ENCODE data around the gene FMO1. TPM values are rescaled to one million over a fixed set of nuclear protein-coding genes. Genes with fewer than 3 reads are reported as not detected.
A peak's percentile ranks its signal among the peaks of the same experiment; 100 is the strongest.

Gene FMO1
- total RNA-seq, 1 experiment from 2014 or later: not detected

GRCh38 chr1:171313835-171314320 is 65.6 kb downstream of the FMO1 start, which contains the start of gene FMO4:
TSS of gene FMO4 (plus strand) at chr1:171314183. CDS start at chr1:171319826, 5,643 bp downstream.
- Mint-ChIP-seq H3K4me1 (ENCODE audit: insufficient read depth, unreplicated experiment) (peaks cover 6% of the 10 kb centered on the region), H3K36me3 (ENCODE audit: insufficient read depth, unreplicated experiment) (no peaks in the 10 kb centered on the region), H3K4me3 (ENCODE audit: unreplicated experiment) (peak within 1 kb of the TSS; percentile 64), H3K27me3 (ENCODE audit: insufficient read depth, unreplicated experiment) (no peaks in the 10 kb centered on the region), H3K27ac (ENCODE audit: low read depth, unreplicated experiment) (peak within 1 kb of the TSS; percentile 79), H3K9me3 (ENCODE audit: unreplicated experiment) (no peaks in the 10 kb centered on the region)
- TF ChIP-seq, protein P1, sequence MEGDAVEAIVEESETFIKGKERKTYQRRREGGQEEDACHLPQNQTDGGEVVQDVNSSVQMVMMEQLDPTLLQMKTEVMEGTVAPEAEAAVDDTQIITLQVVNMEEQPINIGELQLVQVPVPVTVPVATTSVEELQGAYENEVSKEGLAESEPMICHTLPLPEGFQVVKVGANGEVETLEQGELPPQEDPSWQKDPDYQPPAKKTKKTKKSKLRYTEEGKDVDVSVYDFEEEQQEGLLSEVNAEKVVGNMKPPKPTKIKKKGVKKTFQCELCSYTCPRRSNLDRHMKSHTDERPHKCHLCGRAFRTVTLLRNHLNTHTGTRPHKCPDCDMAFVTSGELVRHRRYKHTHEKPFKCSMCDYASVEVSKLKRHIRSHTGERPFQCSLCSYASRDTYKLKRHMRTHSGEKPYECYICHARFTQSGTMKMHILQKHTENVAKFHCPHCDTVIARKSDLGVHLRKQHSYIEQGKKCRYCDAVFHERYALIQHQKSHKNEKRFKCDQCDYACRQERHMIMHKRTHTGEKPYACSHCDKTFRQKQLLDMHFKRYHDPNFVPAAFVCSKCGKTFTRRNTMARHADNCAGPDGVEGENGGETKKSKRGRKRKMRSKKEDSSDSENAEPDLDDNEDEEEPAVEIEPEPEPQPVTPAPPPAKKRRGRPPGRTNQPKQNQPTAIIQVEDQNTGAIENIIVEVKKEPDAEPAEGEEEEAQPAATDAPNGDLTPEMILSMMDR (IDR thresholded peaks at IDR 0.05; ENCODE audit: unreplicated experiment): peak; percentile 85
- intact Hi-C loops (cut with micrococcal nuclease): loop anchor here (1.0 to 10.0 kb wide), 6 partner anchors 69 to 347 kb away; partner anchors contain the start of gene PRRC2C
- ChIA-PET CTCF (interaction anchor here (0.5 to 4.5 kb wide), 94 partner anchors 9 to 1312 kb away, joined by 3 to 651 read pairs (median 5); partner anchors contain the start of genes FMO1, FMO2, FMO3 and PRRC2C), POLR2A (interaction anchor here (0.7 to 3.1 kb wide), 23 partner anchors 12 to 403 kb away, joined by 3 to 41 read pairs (median 4); partner anchors contain the start of gene PRRC2C)
- peak; percentile 100 for DNase-seq (ENCODE audit: unreplicated experiment)
- BruUV-seq (replicated peaks): no TSS peak

DNA sequence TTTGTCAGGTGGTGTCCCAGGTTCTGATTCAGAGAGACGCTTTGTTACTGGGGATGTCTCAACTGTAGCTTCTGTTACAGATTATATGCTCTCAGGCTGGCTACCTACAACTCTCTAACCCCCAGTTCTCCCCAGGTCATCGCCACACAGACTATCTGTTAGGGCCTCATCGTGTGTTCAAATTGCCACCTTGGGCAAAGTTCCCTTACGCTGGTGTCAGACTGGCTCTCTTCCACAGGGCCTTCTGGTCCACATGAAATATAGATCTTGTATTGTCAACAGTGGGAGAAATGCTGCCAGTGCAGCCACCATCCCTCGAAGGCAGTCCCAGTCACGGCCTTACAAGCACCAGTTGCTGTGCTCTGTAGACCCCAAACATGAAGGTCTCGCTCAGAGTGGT is 81.0 kb downstream of the FMO1 start:
- Mint-ChIP-seq H3K4me3 (ENCODE audit: unreplicated experiment) (no peak overlapping the region), H3K27me3 (ENCODE audit: insufficient read depth, unreplicated experiment) (no peaks in the 10 kb centered on the region), H3K27ac (ENCODE audit: low read depth, unreplicated experiment) (no peak overlapping the region), H3K36me3 (ENCODE audit: insufficient read depth, unreplicated experiment) (peaks cover 6% of the 10 kb centered on the region), H3K4me1 (ENCODE audit: insufficient read depth, unreplicated experiment) (no peaks in the 10 kb centered on the region), H3K9me3 (ENCODE audit: unreplicated experiment) (no peaks in the 10 kb centered on the region)
- ChIA-PET CTCF (no interaction called here), POLR2A (no interaction called here)
- TF ChIP-seq, protein P1 (IDR thresholded peaks at IDR 0.05; ENCODE audit: unreplicated experiment): no peak
- no TSS peak for BruUV-seq (replicated peaks)
- no peak for DNase-seq (ENCODE audit: unreplicated experiment)
- intact Hi-C loops (cut with micrococcal nuclease): no loop called here

DNA sequence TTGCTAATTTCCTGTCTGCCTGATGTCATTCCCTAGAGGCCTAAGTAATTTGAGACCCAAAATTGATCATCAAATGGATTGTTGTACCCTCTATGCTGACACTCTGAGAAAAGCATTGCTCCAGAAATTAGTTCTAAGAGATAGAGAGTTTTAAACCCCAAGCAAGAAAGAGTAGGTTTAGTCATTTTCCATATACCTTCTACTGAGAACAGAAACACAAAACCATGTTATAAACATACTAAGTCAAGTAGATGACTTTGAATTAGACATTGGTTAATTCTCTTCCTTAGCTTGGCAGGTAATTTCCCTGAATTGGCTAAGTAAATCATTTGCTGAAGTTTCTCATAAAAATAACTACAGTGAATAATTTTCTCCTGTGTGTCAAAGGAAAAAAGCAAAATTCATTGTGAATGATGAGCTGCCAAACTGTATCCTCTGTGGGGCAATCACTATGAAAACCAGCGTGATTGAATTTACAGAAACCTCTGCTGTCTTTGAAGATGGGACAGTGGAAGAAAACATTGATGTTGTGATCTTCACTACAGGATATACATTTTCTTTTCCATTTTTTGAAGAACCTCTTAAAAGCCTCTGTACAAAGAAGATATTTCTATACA is 85.8 kb downstream of the FMO1 start:
- intact Hi-C loops (cut with micrococcal nuclease): no loop called here
- no peak for DNase-seq (ENCODE audit: unreplicated experiment)
- Mint-ChIP-seq H3K27ac (ENCODE audit: low read depth, unreplicated experiment) (no peak overlapping the region), H3K4me1 (ENCODE audit: insufficient read depth, unreplicated experiment) (no peaks in the 10 kb centered on the region), H3K36me3 (ENCODE audit: insufficient read depth, unreplicated experiment) (peaks cover 6% of the 10 kb centered on the region), H3K4me3 (ENCODE audit: unreplicated experiment) (no peak overlapping the region), H3K9me3 (ENCODE audit: unreplicated experiment) (peaks cover under 1% of the 10 kb centered on the region), H3K27me3 (ENCODE audit: insufficient read depth, unreplicated experiment) (no peaks in the 10 kb centered on the region)
- TF ChIP-seq, protein P1 (IDR thresholded peaks at IDR 0.05; ENCODE audit: unreplicated experiment): no peak
- POLR2A ChIA-PET: interaction anchor here (1.8 to 2.4 kb wide), 2 partner anchors 10 to 20 kb away, joined by 4 to 9 read pairs; partner anchors contain the start of gene FMO4
- CTCF ChIA-PET: interaction anchor here (0.6 to 5.6 kb wide), 6 partner anchors 21 to 151 kb away, joined by 3 to 31 read pairs (median 3); partner anchors contain the start of gene FMO4
- no TSS peak for BruUV-seq (replicated peaks)

Other genes with a start within 250 kb of the FMO1 start
- not detected in 2 replicates for gene FMO3, start 157.6 kb upstream of the FMO1 start, total RNA-seq (2022)
- gene FMO2, start 63.2 kb upstream of the FMO1 start, total RNA-seq (2022): not detected in 2 replicates
- gene FMO4, start 65.7 kb downstream of the FMO1 start, total RNA-seq (2022): 0.63 and 1.5 TPM in 2 replicates
- 296 and 298 TPM in 2 replicates for gene PRRC2C, start 237.0 kb downstream of the FMO1 start, total RNA-seq (2022)

Measured in MCF 10A (cell line).